K562 (cell line): ENCODE data around the gene TRPC1. TPM values are rescaled to one million over a fixed set of nuclear protein-coding genes. Genes with fewer than 3 reads are reported as not detected.

Experiments
- ATAC-seq: fragments of 200-7000 bp; cut with Tn5 transposase; 3 replicates; pipeline ENCODE4 v1.9.1; 2020; ENCODE audit warnings: moderate library complexity
- BruUV-seq: library from RNA; stranded (reverse); fragments of 400-500 nt; replicated peaks from 2 replicates; lab custom pipeline; 2021; lab: Mats Ljungman, UMichigan
- CTCF ChIA-PET: fragments of 300-600 bp; formaldehyde crosslinking; extraction: SDS; loops from one replicate; lab custom pipeline; 2021; ENCODE audit warnings: low intra/inter-chr PET ratio; lab: Yijun Ruan, JAX
- POLR2A ChIA-PET: fragments of 300-600, 350-650 bp; sonication (Branson Sonifier 250); formaldehyde crosslinking; extraction: SDS; loops from one replicate; lab custom pipeline; 2021; ENCODE audit warnings: antibody characterized with exemption, inconsistent platforms; lab: Yijun Ruan, JAX
- DNase-seq, 4 experiments: peaks; one replicate each; pipeline versions ENCODE4 v3.0.0 to v3.0.0-alpha.2; 2011 to 2018; ENCODE audit warnings: low spot score in 3 of 4, mixed read lengths in 3 of 4; ENCODE audit errors: extremely low read depth in 1 of 4
- FAIRE-seq: peaks from 2 replicates; lab custom pipeline; 2011; peaks lifted over from hg19 to GRCh38; lab: Jason Lieb, UNC
- H2AFZ ChIP-seq: 2 replicates; pipeline ENCODE4 v1.6.0; 2011; ENCODE audit warnings: low read depth, low read length, control low read depth, inconsistent platforms
- H3K27ac ChIP-seq: fragments of 200-600 bp; 3 replicates; pipeline ENCODE4 v1.8.0; 2011; ENCODE audit warnings: low read depth, mild to moderate bottlenecking, control low read depth, inconsistent platforms, low read length, moderate library complexity, mixed read lengths; ENCODE audit errors: extremely low read depth
- H3K27me3 ChIP-seq, 2 experiments: fragments of 300-600 bp in 1 of 2; 2 replicates in 1 of 2; 3 replicates in 1 of 2; pipeline versions ENCODE4 v1.6.0 to v1.8.0; 2011; ENCODE audit warnings: inconsistent platforms in 2 of 2, low read length in 2 of 2, mild to moderate bottlenecking in 1 of 2, mixed read lengths in 1 of 2, moderate library complexity in 1 of 2; ENCODE audit not compliant: control insufficient read depth in 2 of 2, insufficient read depth in 2 of 2
- H3K36me3 ChIP-seq: fragments of 300-600 bp; 3 replicates; pipeline ENCODE4 v1.8.0; 2011; ENCODE audit warnings: mild to moderate bottlenecking, low read length, inconsistent platforms; ENCODE audit not compliant: control insufficient read depth, insufficient read depth
- H3K4me1 ChIP-seq, 2 experiments: fragments of 200-600 bp in 1 of 2; replicated peaks in 1 of 2; 2 replicates in 1 of 2; 3 replicates in 1 of 2; pipeline versions ENCODE4 v1.5.1 to v1.8.0; 2011; ENCODE audit warnings: inconsistent platforms in 2 of 2, low read length in 2 of 2, mild to moderate bottlenecking in 1 of 2, mixed read lengths in 1 of 2, moderate library complexity in 1 of 2; ENCODE audit not compliant: control insufficient read depth in 2 of 2, insufficient read depth in 2 of 2
- H3K4me2 ChIP-seq: 2 replicates; pipeline ENCODE4 v1.6.1; 2011; ENCODE audit warnings: low read length, control low read depth, inconsistent platforms, mixed read lengths; ENCODE audit not compliant: insufficient read depth
- H3K4me3 ChIP-seq: fragments of 200-600 bp; sonication (generic), shearing (Covaris generic); 2 replicates; pipeline ENCODE4 v1.5.1; 2016; ENCODE audit warnings: control low read depth, inconsistent platforms
- H3K79me2 ChIP-seq: fragments of 200-600 bp; 3 replicates; pipeline ENCODE4 v1.8.0; 2011; ENCODE audit warnings: low read length, inconsistent platforms; ENCODE audit not compliant: control insufficient read depth, insufficient read depth
- H3K9ac ChIP-seq, 2 experiments: 2 replicates each; pipeline versions ENCODE4 v1.6.0 to v1.6.1; 2011; ENCODE audit warnings: low read depth in 2 of 2, low read length in 2 of 2, control low read depth in 1 of 2, inconsistent platforms in 1 of 2, mild to moderate bottlenecking in 1 of 2, mixed read lengths in 1 of 2; ENCODE audit not compliant: insufficient read depth in 1 of 2
- H3K9me1 ChIP-seq: one replicate; pipeline ENCODE4 v1.6.0; 2011; ENCODE audit warnings: inconsistent platforms, mild to moderate bottlenecking, low read length, moderate library complexity; ENCODE audit not compliant: control insufficient read depth, insufficient read depth
- H3K9me3 ChIP-seq: replicated peaks from 2 replicates; pipeline ENCODE4 v1.5.1; 2011; ENCODE audit warnings: low read depth, low read length, inconsistent platforms; ENCODE audit not compliant: control insufficient read depth, insufficient read depth
- H4K20me1 ChIP-seq: replicated peaks from 2 replicates; pipeline ENCODE4 v1.6.1; 2011; ENCODE audit warnings: low read length, inconsistent platforms, mixed read lengths; ENCODE audit not compliant: control insufficient read depth, insufficient read depth
- HSF4 ChIP-seq: fragments of 250-450 bp; sonication (Bioruptor Pico); IDR thresholded peaks from 2 replicates; pipeline ENCODE4 v2.1.2; 2022; ENCODE audit warnings: mild to moderate bottlenecking, moderate library complexity, borderline replicate concordance
- JUND ChIP-seq, 2 experiments: IDR thresholded peaks; 2 replicates in 1 of 2; 3 replicates in 1 of 2; pipeline ENCODE4 v1.6.1; 2011; ENCODE audit warnings: borderline replicate concordance in 2 of 2, low read depth in 2 of 2, low read length in 2 of 2, improper control_type of control experiment in 1 of 2, missing biosample characterization in 1 of 2, missing genetic modification characterization in 1 of 2, missing genetic modification reagents in 1 of 2
- MBD2 ChIP-seq: sonication (generic); IDR thresholded peaks from 2 replicates; pipeline ENCODE4 v1.6.1; 2016; ENCODE audit warnings: low read depth, borderline replicate concordance
- STAT6 ChIP-seq: sonication (generic); formaldehyde crosslinking; IDR thresholded peaks from 2 replicates; pipeline ENCODE4 v1.8.1; 2023; ENCODE audit warnings: mild to moderate bottlenecking, missing genetic modification reagents
- ZNF318 ChIP-seq, 2 experiments: fragments of 450-650 bp; IDR thresholded peaks; 2 replicates each; pipeline ENCODE4 v1.6.1; 2016; ENCODE audit warnings: mild to moderate bottlenecking in 2 of 2, borderline replicate concordance in 1 of 2, low read depth in 1 of 2, moderate library complexity in 1 of 2
- ZNF398 ChIP-seq: fragments of 250-450 bp; sonication (Bioruptor Pico); IDR thresholded peaks from 2 replicates; pipeline ENCODE4 v1.8.0; 2021; ENCODE audit warnings: moderate library complexity, mild to moderate bottlenecking, inconsistent platforms
- WGBS: fragments of 100-300 bp; shearing (Covaris generic); methylation state at CpG from one replicate; pipeline ENCODE4 v1.1.6; 2016; ENCODE audit warnings: low coverage, mixed read lengths; ENCODE audit not compliant: insufficient coverage; ENCODE audit errors: missing lambda C conversion rate; 5-methylcytosine and 5-hydroxymethylcytosine counted together
- in situ Hi-C: fragments of 300-500 bp; cut with MboI; formaldehyde crosslinking; loops from 4 replicates; pipeline ENCODE4 v1.15.0; 2018; ENCODE audit warnings: inconsistent platforms, mixed read lengths
- intact Hi-C: fragments of 100-400 bp; cut with micrococcal nuclease; formaldehyde crosslinking; loops from 2 replicates; pipeline ENCODE4 v1.14.2; 2022
- polyA plus RNA-seq, 8 experiments: library from polyadenylated mRNA; depleted of rRNA in 4 of 8; stranded (reverse) in 5 of 8; unstranded in 3 of 8; fragments of >200 nt; fragmentation: Nextera tagmentation in 2 of 8; fragmentation: Illumina TruSeq in 1 of 8; extraction: Ambion mirVana in 2 of 8; extraction: Trizol in 1 of 8; gene quantifications; 2 replicates each; pipeline versions ENCODE4 v1.2.1 to v1.2.3, GENCODE V29; 2011 to 2014; ENCODE audit warnings: inconsistent platforms in 1 of 8, missing spikeins in 1 of 8
- total RNA-seq, 7 experiments: library from RNA; depleted of rRNA in 6 of 7; stranded (reverse); fragments of >200 nt in 6 of 7; fragmentation: Illumina TruSeq in 2 of 7; extraction: Trizol in 2 of 7; gene quantifications; 2 replicates each; pipeline versions ENCODE4 v1.2.1 to v1.2.3, GENCODE V29; 2011 to 2021; ENCODE audit warnings: low replicate concordance in 1 of 7

TRPC1 gene
- total and polyA plus RNA-seq, 9 of the 15 experiments (the other 6 are each of a cell fraction or from before 2014, with no cell fraction given), result 1.4 to 6.5 (median 3.0) TPM

- DNase-seq, result peak; percentile 28 to 60 (median 40)
- no peaks in the 10 kb centered on the region for H3K9me3 ChIP-seq
- H3K79me2 ChIP-seq, result no peaks in the 10 kb centered on the region
- H3K9ac ChIP-seq, result no peak overlapping the region
- POLR2A ChIA-PET, result interaction anchor here (0.6 kb wide), 1 partner anchor 109 kb away, joined by 3 read pairs; no protein-coding TSS in a partner anchor
- no peaks in the 10 kb centered on the region for H4K20me1 ChIP-seq
- BruUV-seq, result no TSS peak
- intact Hi-C loops (no loop called here), in situ Hi-C loops (no loop called here)
- peak overlapping the region; percentile 29 for H2AFZ ChIP-seq
- ATAC-seq, result peak; percentile 91
- no peaks in the 10 kb centered on the region for H3K36me3 ChIP-seq
- H3K27me3 ChIP-seq, result no peaks in the 10 kb centered on the region
- 9% methylated on average over 4 of the region's 4 CpGs for WGBS
- CTCF ChIA-PET, result interaction anchor here (0.7 kb wide), 1 partner anchor 150 kb away, joined by 3 read pairs; no protein-coding TSS in a partner anchor
- H3K4me3 ChIP-seq, result no peak overlapping the region
- FAIRE-seq, result peak; percentile 77
- no peaks in the 10 kb centered on the region for H3K4me1 ChIP-seq
- H3K4me2 ChIP-seq, result no peak overlapping the region
- no peaks in the 10 kb centered on the region for H3K9me1 ChIP-seq
- H3K27ac ChIP-seq, result no peak overlapping the region
- TF ChIP-seq STAT6 (CRISPR knock-in tag) (no peak), MBD2 (no peak), ZNF398 (CRISPR knock-in tag) (no peak), HSF4 (CRISPR knock-in tag) (no peak), JUND (IDR thresholded peaks at IDR 0.05; ENCODE audit: borderline replicate concordance, low read depth, low read length) (no peak), JUND (tag; IDR thresholded peaks at IDR 0.05; ENCODE audit: borderline replicate concordance, low read depth, low read length) (peak; percentile 34; the same call in 1 of the 3 replicates), ZNF318 (IDR thresholded peaks at IDR 0.05; ENCODE audit: borderline replicate concordance in 1 of 2, low read depth in 1 of 2) (no peak)
Measured at GRCh38 chr3:142844339-142844977, 120.6 kb downstream of the TRPC1 start.
